Type B pancreatic cell (in vitro differentiated cells): ENCODE data around the gene ENKUR. TPM values are rescaled to one million over a fixed set of nuclear protein-coding genes. Genes with fewer than 3 reads are reported as not detected.
"Not testable (repeated sequence)": the region's sequence is repeated elsewhere in the genome, so short reads cannot be mapped to it uniquely, and the experiment has no call there.

Source experiments
- DNase-seq: peaks from one replicate; pipeline ENCODE4 v3.0.0; 2021; ENCODE audit warnings: mixed read lengths; ENCODE audit not compliant: unreplicated experiment; ENCODE audit errors: extremely low spot score
- H3K27ac Mint-ChIP-seq: 2 replicates; pipeline ENCODE4 v1.8.0; 2021; ENCODE audit warnings: mild to moderate bottlenecking, mixed read lengths
- H3K27me3 Mint-ChIP-seq: 2 replicates; pipeline ENCODE4 v1.8.0; 2021; ENCODE audit warnings: mixed read lengths
- H3K36me3 Mint-ChIP-seq: 2 replicates; pipeline ENCODE4 v1.8.0; 2021; ENCODE audit warnings: mixed read lengths
- H3K4me1 Mint-ChIP-seq: one replicate; pipeline ENCODE4 v1.8.0; 2021; ENCODE audit warnings: mixed read lengths; ENCODE audit not compliant: unreplicated experiment
- H3K4me3 Mint-ChIP-seq: 2 replicates; pipeline ENCODE4 v1.8.0; 2021; ENCODE audit warnings: mild to moderate bottlenecking, mixed read lengths
- H3K9me3 Mint-ChIP-seq: 2 replicates; pipeline ENCODE4 v1.8.0; 2021; ENCODE audit warnings: mixed read lengths
- CTCF ChIP-seq: fragments of 200-600 bp; sonication (generic); conservative IDR thresholded peaks from 2 replicates; pipeline ENCODE4 v1.5.0; 2021; ENCODE audit warnings: antibody characterized with exemption, mild to moderate bottlenecking
- total RNA-seq: library from RNA; stranded (reverse); gene quantifications from 2 replicates; pipeline ENCODE4 v1.2.1, GENCODE V29; 2021; ENCODE audit warnings: low replicate concordance

Gene ENKUR
- total RNA-seq, 1 donor from 2014 or later = 7.2 TPM

GRCh38 chr10:24958721-24959381, 57.1 kb downstream of the ENKUR start:
- Mint-ChIP-seq H3K27ac (no peak overlapping the region), H3K36me3 (no peaks in the 10 kb centered on the region), H3K9me3 (no peaks in the 10 kb centered on the region), H3K27me3 (no peaks in the 10 kb centered on the region), H3K4me1 (peaks cover 5% of the 10 kb centered on the region), H3K4me3 (no peak overlapping the region)
- no peak for TF ChIP-seq CTCF
- no peak for DNase-seq

GRCh38 chr10:24958091-24958720, 57.8 kb downstream of the ENKUR start:
- Mint-ChIP-seq H3K36me3 (no peaks in the 10 kb centered on the region), H3K4me1 (peaks cover 11% of the 10 kb centered on the region), H3K9me3 (no peaks in the 10 kb centered on the region), H3K4me3 (no peak overlapping the region), H3K27me3 (no peaks in the 10 kb centered on the region), H3K27ac (no peak overlapping the region)
- no peak for TF ChIP-seq CTCF
- no peak for DNase-seq

GRCh38 chr10:24957624-24958051, 58.3 kb downstream of the ENKUR start:
- DNase-seq, H3K9me3 Mint-ChIP-seq, H3K27ac Mint-ChIP-seq, H3K4me3 Mint-ChIP-seq, H3K36me3 Mint-ChIP-seq, H3K27me3 Mint-ChIP-seq: not testable (repeated sequence)
- peaks cover 13% of the 10 kb centered on the region for H3K4me1 Mint-ChIP-seq

GRCh38 chr10:24953675-24954074, 62.3 kb downstream of the ENKUR start:
- no peaks in the 10 kb centered on the region for H3K9me3 Mint-ChIP-seq
- H3K36me3 Mint-ChIP-seq = peaks cover 4% of the 10 kb centered on the region
- H3K27ac Mint-ChIP-seq = peak overlapping the region; percentile 87
- H3K27me3 Mint-ChIP-seq = no peaks in the 10 kb centered on the region
- H3K4me1 Mint-ChIP-seq = peaks cover 27% of the 10 kb centered on the region
- no peak for DNase-seq
- peak overlapping the region; percentile 87 for H3K4me3 Mint-ChIP-seq
- no peak for TF ChIP-seq CTCF

GRCh38 chr10:24952707-24953645, 63.0 kb downstream of the ENKUR start:
- DNase-seq = peak; percentile 77
- peak overlapping the region; percentile 87 for H3K4me3 Mint-ChIP-seq
- H3K9me3 Mint-ChIP-seq = no peaks in the 10 kb centered on the region
- peaks cover 32% of the 10 kb centered on the region for H3K4me1 Mint-ChIP-seq
- H3K27ac Mint-ChIP-seq = peak overlapping the region; percentile 87
- H3K36me3 Mint-ChIP-seq = peaks cover 4% of the 10 kb centered on the region
- peak; percentile 72 for TF ChIP-seq CTCF
- H3K27me3 Mint-ChIP-seq = no peaks in the 10 kb centered on the region
